HG02870 (cell line): ENCODE measurements around the gene SDSL.

Experiments used
- ATAC-seq: cut with Tn5 transposase; IDR thresholded peaks from one replicate; pipeline ENCODE4 v1.9.1; 2021; ENCODE audit warnings: mild to moderate bottlenecking, moderate library complexity; ENCODE audit not compliant: unreplicated experiment

SDSL gene

GRCh38 chr12:113477842-113478215, 55.6 kb downstream of the SDSL start:
- no peak for ATAC-seq

- no peak for ATAC-seq
Measured at GRCh38 chr12:113478351-113479011, 56.3 kb downstream of the SDSL start.

DNA sequence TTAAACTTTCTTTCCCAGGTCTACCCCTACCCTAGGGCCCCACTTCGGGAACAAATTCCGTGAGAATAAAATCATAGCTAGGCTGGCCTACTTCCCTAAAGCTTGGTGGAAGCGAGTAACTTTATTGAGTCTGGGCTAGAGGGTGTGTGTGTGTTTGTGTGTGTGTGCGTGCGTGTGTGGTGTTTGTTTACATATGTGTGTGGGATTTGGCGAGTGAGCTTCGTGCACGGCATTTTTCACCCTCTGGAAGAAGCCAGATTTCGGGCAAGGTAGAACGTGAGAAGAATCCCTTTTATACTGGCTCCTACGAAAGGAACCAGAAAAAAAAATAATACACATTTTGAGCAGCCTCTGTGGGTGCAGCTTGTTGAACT, 57.0 kb downstream of the SDSL start:
- no peak for ATAC-seq

DNA sequence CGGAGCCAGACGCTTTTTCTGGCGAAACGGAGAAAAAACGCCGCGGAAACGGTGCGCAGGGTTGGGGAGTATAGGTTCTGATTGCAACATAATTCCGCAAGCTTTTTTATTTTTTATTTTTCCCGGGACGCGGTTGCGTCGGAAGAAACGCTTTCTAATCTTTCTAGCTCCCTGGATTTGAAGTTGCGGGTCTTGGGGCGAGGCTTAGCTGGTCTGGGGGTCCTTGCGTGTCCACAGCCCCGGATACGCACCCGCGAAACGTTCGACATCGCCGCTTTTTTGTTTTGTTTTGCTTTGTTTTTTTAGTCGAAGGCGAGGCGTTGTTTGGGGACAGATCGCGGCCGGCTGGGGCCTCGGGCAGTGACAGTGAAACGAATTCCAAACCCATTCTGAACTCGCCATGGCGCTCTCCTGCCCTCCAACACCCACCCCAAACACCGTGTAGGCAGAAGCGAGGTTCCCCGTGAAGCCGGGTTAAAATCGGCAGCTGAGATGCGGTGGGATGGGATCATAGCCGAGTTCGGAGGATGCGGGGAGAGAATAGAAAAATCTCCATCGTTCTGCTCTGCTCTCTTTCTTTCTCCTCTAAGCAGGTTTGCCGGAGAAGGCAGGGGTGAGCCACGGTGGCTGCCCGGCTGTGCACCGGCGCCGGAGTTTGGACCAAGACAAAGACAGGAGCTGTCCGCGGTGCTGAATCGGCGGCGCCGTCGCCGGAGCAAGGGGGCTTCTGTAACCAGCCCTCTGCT, 57.6 kb downstream of the SDSL start:
- ATAC-seq: no peak

DNA sequence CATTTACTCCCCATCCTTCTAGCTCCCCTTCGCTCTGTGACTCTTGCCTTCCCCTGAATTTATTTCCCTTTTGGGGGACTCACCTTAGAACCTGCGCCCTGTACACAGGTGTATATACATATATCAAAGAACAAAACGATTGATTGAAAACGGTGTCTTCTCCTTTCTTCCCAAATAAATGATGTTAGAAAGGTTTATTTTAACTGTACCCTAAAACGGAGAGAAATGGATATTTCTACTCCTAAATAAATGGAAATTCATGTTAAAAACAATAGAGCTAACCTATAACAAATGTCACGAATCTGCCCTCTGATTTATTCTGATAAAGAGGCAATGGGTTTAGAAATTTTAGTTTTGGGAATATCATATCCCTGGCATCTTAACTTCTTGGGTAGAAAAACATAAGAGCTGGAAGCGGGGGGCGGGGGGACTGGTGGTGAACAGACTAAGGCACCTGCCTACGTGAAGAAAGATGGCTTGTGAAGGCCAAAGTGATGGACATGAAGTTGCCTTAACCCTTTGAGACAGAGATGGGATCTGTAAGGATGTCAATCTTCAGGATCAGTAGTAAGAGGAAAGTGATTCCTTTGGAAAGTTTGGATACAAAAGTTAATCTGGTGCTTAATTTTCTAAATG, 58.3 kb downstream of the SDSL start:
- no peak for ATAC-seq

DNA sequence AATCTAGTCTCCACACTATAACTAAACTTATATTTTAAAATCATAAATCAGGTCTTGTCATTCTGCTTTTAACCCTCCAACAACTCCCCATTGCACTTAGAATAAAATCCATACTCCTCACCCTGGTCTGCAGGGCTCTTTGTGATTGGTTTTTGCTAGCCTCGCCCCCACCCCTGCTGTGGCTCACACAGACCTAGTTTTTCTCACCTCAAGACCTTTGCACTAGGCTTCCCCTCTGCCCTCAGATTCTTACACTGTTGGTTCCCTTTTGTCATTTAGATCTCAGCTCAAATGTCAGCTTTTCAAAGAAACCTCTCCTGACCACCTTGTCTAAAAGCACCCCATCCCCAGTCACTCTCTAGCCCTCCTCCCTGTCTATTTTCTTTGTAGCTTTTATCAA, 60.2 kb downstream of the SDSL start:
- no peak for ATAC-seq

DNA sequence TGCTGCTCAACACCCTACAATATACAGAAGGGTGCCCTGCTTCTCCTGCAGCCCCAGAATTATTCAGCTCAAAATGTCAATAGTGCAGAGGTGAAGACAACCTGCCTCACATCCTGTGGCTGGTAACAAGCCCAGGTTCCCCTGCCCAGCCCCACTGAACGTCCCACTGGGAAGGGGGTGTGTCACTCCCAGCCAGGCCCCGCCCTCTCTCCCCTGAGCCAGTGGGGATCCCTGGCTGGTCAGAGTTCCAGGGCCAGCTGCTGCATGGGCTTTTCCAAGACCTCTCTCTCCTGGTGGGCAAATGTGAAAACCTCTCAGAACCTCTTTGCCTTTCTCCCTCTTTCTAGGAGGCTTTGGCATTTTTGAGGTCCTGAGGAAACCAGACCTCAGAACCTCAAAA, 63.1 kb downstream of the SDSL start:
- ATAC-seq: no peak

GRCh38 chr12:113486722-113487121, 64.5 kb downstream of the SDSL start:
- ATAC-seq: no peak
